HepG2 (cell line): ENCODE data around the gene EFHD2. TPM values are rescaled to one million over a fixed set of nuclear protein-coding genes. Genes with fewer than 3 reads are reported as not detected.

Experiments
- ATAC-seq: fragments of 200-7000 bp; cut with Tn5 transposase; 3 replicates; pipeline ENCODE4 v1.9.1; 2020; ENCODE audit warnings: mild to moderate bottlenecking, moderate library complexity
- BruUV-seq: library from RNA; stranded (reverse); fragments of 400-500 nt; replicated peaks from 2 replicates; lab custom pipeline; 2021; lab: Mats Ljungman, UMichigan
- CTCF ChIA-PET: fragments of 300-600 bp; formaldehyde crosslinking; extraction: SDS; loops from one replicate; lab custom pipeline; 2021; ENCODE audit warnings: low total read pairs, inconsistent platforms, low intra/inter-chr PET ratio; lab: Yijun Ruan, JAX
- POLR2A ChIA-PET: fragments of 350-600 bp; sonication (Branson Sonifier 250); formaldehyde crosslinking; loops from one replicate; lab custom pipeline; 2020; ENCODE audit warnings: antibody characterized with exemption, inconsistent platforms; lab: Yijun Ruan, JAX
- DNase-seq: peaks from one replicate; pipeline ENCODE4 v3.0.0-alpha.2; 2015; ENCODE audit warnings: low spot score
- FAIRE-seq: peaks from 3 replicates; lab custom pipeline; 2011; peaks lifted over from hg19 to GRCh38; lab: Jason Lieb, UNC
- H2AFZ ChIP-seq: one replicate; pipeline ENCODE4 v1.6.1; 2011; ENCODE audit warnings: low read length, inconsistent platforms
- H3K27ac ChIP-seq: fragments of 300-600 bp; 3 replicates; pipeline ENCODE4 v1.8.0; 2011; ENCODE audit warnings: mixed run types, mild to moderate bottlenecking, mixed read lengths, low read length, inconsistent platforms; ENCODE audit not compliant: insufficient read depth; ENCODE audit errors: extremely low read length
- H3K27me3 ChIP-seq, 2 experiments: fragments of 200-600 bp in 1 of 2; 2 replicates in 1 of 2; 3 replicates in 1 of 2; pipeline versions ENCODE4 v1.6.0 to v1.8.0; 2011; ENCODE audit warnings: low read length in 2 of 2, mild to moderate bottlenecking in 2 of 2, moderate library complexity in 2 of 2, inconsistent platforms in 1 of 2; ENCODE audit not compliant: insufficient read depth in 2 of 2, control insufficient read depth in 1 of 2
- H3K36me3 ChIP-seq, 2 experiments: fragments of 200-600 bp in 1 of 2; replicated peaks in 1 of 2; 2 replicates in 1 of 2; 3 replicates in 1 of 2; pipeline versions ENCODE4 v1.5.1 to v1.8.0; 2011; ENCODE audit warnings: low read length in 2 of 2, inconsistent platforms in 1 of 2; ENCODE audit not compliant: insufficient read depth in 2 of 2, control insufficient read depth in 1 of 2
- H3K4me1 ChIP-seq: 2 replicates; pipeline ENCODE4 v1.5.1; 2012; ENCODE audit warnings: low read length, inconsistent platforms; ENCODE audit not compliant: insufficient read depth
- H3K4me2 ChIP-seq: 2 replicates; pipeline ENCODE4 v1.6.0; 2011; ENCODE audit warnings: low read depth, low read length, inconsistent platforms
- H3K4me3 ChIP-seq, 3 experiments: fragments of 200-600 bp in 1 of 3; sonication (generic), shearing (Covaris generic) in 1 of 3; replicated peaks in 1 of 3; 2 replicates each; pipeline ENCODE4 v1.5.1; 2011 to 2016; ENCODE audit warnings: low read length in 3 of 3, inconsistent platforms in 2 of 3, low read depth in 2 of 3, mild to moderate bottlenecking in 2 of 3, control low read depth in 1 of 3, mixed read lengths in 1 of 3; ENCODE audit not compliant: insufficient read depth in 1 of 3
- H3K79me2 ChIP-seq: one replicate; pipeline ENCODE4 v1.6.1; 2011; ENCODE audit warnings: low read length, inconsistent platforms; ENCODE audit not compliant: insufficient read depth
- H3K9ac ChIP-seq: 2 replicates; pipeline ENCODE4 v1.6.0; 2011; ENCODE audit warnings: mild to moderate bottlenecking, low read depth, low read length, inconsistent platforms; ENCODE audit not compliant: insufficient read depth
- H3K9me3 ChIP-seq: 2 replicates; pipeline ENCODE4 v1.5.1; 2012; ENCODE audit warnings: mild to moderate bottlenecking, low read length
- H4K20me1 ChIP-seq: 2 replicates; pipeline ENCODE4 v1.6.0; 2011; ENCODE audit warnings: inconsistent platforms, mild to moderate bottlenecking, low read length, moderate library complexity; ENCODE audit not compliant: insufficient read depth
- AHR ChIP-seq: IDR thresholded peaks from 2 replicates; pipeline ENCODE4 v1.6.1; 2018; ENCODE audit warnings: missing genetic modification reagents, missing compliant biosample characterization
- KLF9 ChIP-seq: IDR thresholded peaks from 2 replicates; pipeline ENCODE4 v1.6.1; 2016; ENCODE audit warnings: low read depth
- MTA3 ChIP-seq: sonication (generic); formaldehyde crosslinking; IDR thresholded peaks from 2 replicates; pipeline ENCODE4 v1.4.0; 2020; ENCODE audit warnings: missing genetic modification reagents
- NCOR1 ChIP-seq: fragments of 200-600 bp; sonication (generic); IDR thresholded peaks from 2 replicates; pipeline ENCODE4 v1.7.0; 2017; ENCODE audit warnings: antibody characterized with exemption, low read length, borderline replicate concordance
- ZNF326 ChIP-seq: sonication (generic); formaldehyde crosslinking; IDR thresholded peaks from 2 replicates; pipeline ENCODE4 v1.4.0; 2020; ENCODE audit warnings: missing genetic modification reagents, borderline replicate concordance
- ZNF468 ChIP-seq: sonication (generic); formaldehyde crosslinking; IDR thresholded peaks from 2 replicates; pipeline ENCODE4 v1.8.0; 2022; ENCODE audit warnings: mild to moderate bottlenecking, moderate library complexity, missing genetic modification reagents
- ZSCAN31 ChIP-seq: sonication (generic); formaldehyde crosslinking; IDR thresholded peaks from 2 replicates; pipeline ENCODE4 v1.5.0; 2020; ENCODE audit warnings: low read depth, mild to moderate bottlenecking, missing genetic modification reagents
- WGBS: methylation state at CpG from one replicate; pipeline ENCODE4 v1.1.6; 2017; ENCODE audit warnings: low lambda C conversion rate; 5-methylcytosine and 5-hydroxymethylcytosine counted together
- in situ Hi-C: cut with HindIII; loops from 2 replicates; pipeline ENCODE4 v1.10.0; 2017; ENCODE audit warnings: low pct_unique_long_range_greater_than_20kb; ENCODE audit not compliant: extremely low pct_ligation_motif_present
- intact Hi-C: fragments of 100-400 bp; cut with micrococcal nuclease; formaldehyde crosslinking; loops from one replicate; pipeline ENCODE4 v1.10.0; 2022; ENCODE audit not compliant: unreplicated experiment
- polyA plus RNA-seq, 8 experiments: library from polyadenylated mRNA; depleted of rRNA in 3 of 8; stranded (reverse) in 7 of 8; unstranded in 1 of 8; fragments of >200 nt; fragmentation: Illumina TruSeq in 4 of 8; extraction: Trizol in 4 of 8; gene quantifications; 2 replicates each; pipeline versions ENCODE4 v1.2.1 to v1.2.3, GENCODE V29; 2011 to 2016; ENCODE audit warnings: low read depth in 4 of 8, missing spikeins in 1 of 8, mixed read lengths in 1 of 8; ENCODE audit not compliant: insufficient read depth in 1 of 8
- total RNA-seq, 5 experiments: library from RNA; depleted of rRNA; stranded (reverse); fragments of >200 nt; fragmentation: Illumina TruSeq; extraction: Trizol; gene quantifications; 2 replicates each; pipeline ENCODE4 v1.2.3, GENCODE V29; 2016; ENCODE audit warnings: low read depth in 1 of 5
- TF ChIP-seq, protein P1 (sequence below): sonication (generic); formaldehyde crosslinking; IDR thresholded peaks from 2 replicates; pipeline ENCODE4 v1.4.0; 2020; ENCODE audit warnings: mild to moderate bottlenecking, missing genetic modification reagents, borderline replicate concordance

EFHD2 gene
- total and polyA plus RNA-seq, 2 of the 13 experiments (the other 11 are each of a cell fraction or from before 2014, with no cell fraction given): 9.4 to 12.7 TPM

DNA sequence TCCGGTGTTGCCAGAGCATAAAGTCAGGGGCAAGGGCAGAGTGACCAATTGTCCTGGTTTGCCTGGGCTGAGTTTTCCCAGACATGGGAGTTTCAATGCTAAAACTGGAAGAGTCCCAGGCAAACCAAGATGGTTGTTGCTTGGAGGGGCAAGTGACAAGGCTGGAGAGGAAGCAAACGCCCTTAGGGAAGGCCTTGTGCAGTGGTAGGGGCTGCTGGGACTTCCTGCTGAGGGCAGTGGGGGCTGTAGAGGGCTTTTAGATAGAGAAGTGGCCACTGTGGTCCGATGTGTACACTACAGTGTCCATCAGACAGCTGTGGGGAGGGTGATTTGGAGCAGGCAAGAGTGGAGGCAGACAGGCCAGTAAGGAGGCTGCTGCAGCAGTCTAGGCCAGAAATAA lies 39.9 kb downstream of the EFHD2 start (continued):
- TF ChIP-seq ZNF326 (CRISPR knock-in tag): no peak
- TF ChIP-seq ZNF468 (CRISPR knock-in tag): no peak
- no peak for TF ChIP-seq ZSCAN31 (CRISPR knock-in tag)
- TF ChIP-seq AHR (CRISPR knock-in tag): no peak
- TF ChIP-seq, protein P1, sequence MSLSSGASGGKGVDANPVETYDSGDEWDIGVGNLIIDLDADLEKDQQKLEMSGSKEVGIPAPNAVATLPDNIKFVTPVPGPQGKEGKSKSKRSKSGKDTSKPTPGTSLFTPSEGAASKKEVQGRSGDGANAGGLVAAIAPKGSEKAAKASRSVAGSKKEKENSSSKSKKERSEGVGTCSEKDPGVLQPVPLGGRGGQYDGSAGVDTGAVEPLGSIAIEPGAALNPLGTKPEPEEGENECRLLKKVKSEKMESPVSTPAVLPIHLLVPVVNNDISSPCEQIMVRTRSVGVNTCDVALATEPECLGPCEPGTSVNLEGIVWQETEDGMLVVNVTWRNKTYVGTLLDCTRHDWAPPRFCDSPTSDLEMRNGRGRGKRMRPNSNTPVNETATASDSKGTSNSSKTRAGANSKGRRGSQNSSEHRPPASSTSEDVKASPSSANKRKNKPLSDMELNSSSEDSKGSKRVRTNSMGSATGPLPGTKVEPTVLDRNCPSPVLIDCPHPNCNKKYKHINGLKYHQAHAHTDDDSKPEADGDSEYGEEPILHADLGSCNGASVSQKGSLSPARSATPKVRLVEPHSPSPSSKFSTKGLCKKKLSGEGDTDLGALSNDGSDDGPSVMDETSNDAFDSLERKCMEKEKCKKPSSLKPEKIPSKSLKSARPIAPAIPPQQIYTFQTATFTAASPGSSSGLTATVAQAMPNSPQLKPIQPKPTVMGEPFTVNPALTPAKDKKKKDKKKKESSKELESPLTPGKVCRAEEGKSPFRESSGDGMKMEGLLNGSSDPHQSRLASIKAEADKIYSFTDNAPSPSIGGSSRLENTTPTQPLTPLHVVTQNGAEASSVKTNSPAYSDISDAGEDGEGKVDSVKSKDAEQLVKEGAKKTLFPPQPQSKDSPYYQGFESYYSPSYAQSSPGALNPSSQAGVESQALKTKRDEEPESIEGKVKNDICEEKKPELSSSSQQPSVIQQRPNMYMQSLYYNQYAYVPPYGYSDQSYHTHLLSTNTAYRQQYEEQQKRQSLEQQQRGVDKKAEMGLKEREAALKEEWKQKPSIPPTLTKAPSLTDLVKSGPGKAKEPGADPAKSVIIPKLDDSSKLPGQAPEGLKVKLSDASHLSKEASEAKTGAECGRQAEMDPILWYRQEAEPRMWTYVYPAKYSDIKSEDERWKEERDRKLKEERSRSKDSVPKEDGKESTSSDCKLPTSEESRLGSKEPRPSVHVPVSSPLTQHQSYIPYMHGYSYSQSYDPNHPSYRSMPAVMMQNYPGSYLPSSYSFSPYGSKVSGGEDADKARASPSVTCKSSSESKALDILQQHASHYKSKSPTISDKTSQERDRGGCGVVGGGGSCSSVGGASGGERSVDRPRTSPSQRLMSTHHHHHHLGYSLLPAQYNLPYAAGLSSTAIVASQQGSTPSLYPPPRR (CRISPR knock-in tag): no peak
- TF ChIP-seq KLF9 (CRISPR knock-in tag): no peak

DNA sequence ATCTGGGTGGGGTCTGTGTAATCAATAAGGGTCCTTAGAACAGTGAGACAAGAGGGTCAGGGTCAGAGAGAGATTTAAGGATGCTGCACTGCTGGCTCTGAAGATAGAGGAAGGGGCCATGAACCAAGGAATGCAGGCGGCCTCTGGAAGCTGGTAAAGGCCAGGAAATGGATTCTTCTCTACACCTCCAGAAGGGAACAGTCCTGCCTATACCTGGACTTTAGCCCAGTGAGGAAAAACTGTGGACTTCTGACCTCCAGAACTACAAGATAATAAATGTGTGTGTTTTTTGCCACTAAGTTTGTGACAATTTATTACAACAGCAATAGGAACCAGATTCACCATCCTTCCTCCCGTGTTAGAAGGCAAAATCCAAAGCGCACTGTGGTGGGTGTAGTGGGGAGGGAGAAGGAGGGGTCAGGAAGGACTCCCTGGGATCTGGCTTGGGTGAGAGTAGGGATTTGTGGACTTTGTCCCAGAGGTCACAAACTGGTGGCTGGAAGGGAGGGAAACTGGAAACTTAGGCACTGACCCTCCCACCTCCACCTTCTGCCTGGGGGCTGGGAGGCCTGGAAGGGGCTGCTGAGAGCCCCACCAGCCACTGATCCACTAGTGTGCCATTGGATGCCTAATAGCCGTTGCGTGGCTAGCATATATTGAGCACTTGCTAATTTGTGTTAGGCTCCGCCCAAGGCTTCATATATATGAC lies 41.5 kb downstream of the EFHD2 start:
- TF ChIP-seq NCOR1 (0 out of 2 replicates have a peak, but pooled peaks have one; percentile 28), MTA3 (CRISPR knock-in tag) (no peak)
- TF ChIP-seq, all 625 proteins: peak for 1
- POLR2A ChIA-PET: no interaction called here
- FAIRE-seq: no peak

More for the DNA sequence above, 41.5 kb downstream of the EFHD2 start:
- DNase-seq (no peak), ATAC-seq (no peak)
- Histone ChIP-seq H2AFZ (no peak overlapping the region), H3K9me3 (no peaks in the 10 kb centered on the region), H3K9ac (no peak overlapping the region), H3K4me2 (no peak overlapping the region), H3K27me3 (no peaks in the 10 kb centered on the region; a peak in 1 of 5 replicates), H3K36me3 (no peaks in the 10 kb centered on the region), H3K79me2 (no peaks in the 10 kb centered on the region), H3K27ac (no peak overlapping the region), H4K20me1 (no peaks in the 10 kb centered on the region), H3K4me3 (no peak overlapping the region), H3K4me1 (peaks cover 7% of the 10 kb centered on the region)
- in situ Hi-C loops (no loop called here), intact Hi-C loops (no loop called here)
- 50% methylated on average over 6 of the region's 6 CpGs for WGBS
- no TSS peak for BruUV-seq
- CTCF ChIA-PET: no interaction called here
